HG03354 (cell line): ENCODE data around the gene PLK5.
"Not testable (repeated sequence)": the region's sequence is repeated elsewhere in the genome, so short reads cannot be mapped to it uniquely, and the experiment has no call there.

Experiments used
- ATAC-seq: cut with Tn5 transposase; IDR thresholded peaks from one replicate; pipeline ENCODE4 v1.9.1; 2021; ENCODE audit warnings: mild to moderate bottlenecking; ENCODE audit not compliant: unreplicated experiment, poor library complexity, severe bottlenecking

Gene PLK5

DNA sequence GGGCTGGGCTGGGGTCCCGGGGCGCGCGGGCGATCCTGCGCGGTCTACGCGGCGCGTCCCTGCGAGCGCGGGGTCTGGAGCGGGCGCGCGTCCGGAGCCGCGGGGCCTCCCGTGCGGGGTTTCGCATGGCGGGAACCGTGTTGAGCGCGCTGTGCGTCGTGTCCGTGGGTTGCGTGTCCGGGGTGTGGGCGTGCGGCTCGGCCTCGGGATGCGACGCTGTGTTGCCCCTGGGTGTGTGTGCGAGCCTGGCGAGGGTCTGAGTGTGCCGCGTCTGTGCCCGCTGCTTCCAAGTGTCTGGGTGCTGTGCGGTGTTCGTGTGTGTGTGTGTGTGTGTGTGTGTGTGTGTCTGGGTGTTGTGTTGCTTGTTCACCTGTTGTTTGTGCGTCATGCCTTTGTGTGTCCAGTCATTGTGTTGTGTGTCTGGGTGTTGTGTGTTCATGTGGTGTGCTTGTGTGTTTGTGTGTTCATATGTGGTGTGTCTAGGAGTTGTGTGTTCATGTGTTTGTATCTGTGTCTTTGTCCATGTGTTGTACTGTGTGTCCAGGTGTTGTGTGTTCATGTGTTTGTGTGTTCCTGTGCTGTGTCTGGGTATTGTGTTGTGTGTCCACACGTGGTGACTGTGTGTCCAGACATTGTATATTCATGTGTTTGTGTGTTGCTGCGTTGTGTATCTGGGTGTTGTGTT is 552 bp downstream of the PLK5 start:
- ATAC-seq: no peak

DNA sequence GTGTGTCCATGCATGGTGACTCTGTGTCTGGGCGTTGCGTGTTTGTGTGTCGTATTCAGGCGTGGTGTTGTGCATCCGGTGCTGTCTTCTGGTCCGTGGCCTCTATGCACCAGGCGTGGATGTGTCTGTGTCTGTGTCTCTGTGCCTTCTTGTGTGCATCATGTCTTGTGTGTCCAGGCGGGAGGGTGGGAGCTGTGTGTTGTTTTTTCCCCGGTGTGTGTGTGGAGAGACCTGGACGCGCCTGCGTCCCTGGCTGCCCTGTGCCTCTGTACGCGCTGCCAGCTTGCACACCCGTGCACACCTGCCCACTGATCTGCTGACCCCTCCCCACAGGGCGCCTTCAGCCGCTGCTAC is 1.1 kb downstream of the PLK5 start:
- ATAC-seq: no peak

DNA sequence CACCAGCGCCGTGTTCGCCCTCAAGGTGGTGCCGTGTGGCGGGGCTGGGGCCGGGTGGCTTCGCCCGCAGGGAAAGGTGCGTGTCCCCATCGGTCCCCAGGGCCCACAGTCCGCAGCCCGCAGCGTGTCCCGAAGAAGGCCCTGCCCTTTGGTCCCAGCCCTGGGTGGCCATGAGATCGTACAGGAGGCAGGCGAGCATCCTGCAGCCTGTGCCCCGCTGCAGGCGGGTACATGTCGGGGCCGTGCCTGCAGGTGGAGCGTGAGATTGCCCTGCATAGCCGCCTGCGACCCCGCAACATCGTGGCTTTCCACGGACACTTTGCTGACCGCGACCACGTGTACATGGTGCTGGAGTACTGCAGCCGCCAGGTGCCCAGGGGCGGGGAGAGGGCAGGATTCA is 1.5 kb downstream of the PLK5 start:
- ATAC-seq: no peak

DNA sequence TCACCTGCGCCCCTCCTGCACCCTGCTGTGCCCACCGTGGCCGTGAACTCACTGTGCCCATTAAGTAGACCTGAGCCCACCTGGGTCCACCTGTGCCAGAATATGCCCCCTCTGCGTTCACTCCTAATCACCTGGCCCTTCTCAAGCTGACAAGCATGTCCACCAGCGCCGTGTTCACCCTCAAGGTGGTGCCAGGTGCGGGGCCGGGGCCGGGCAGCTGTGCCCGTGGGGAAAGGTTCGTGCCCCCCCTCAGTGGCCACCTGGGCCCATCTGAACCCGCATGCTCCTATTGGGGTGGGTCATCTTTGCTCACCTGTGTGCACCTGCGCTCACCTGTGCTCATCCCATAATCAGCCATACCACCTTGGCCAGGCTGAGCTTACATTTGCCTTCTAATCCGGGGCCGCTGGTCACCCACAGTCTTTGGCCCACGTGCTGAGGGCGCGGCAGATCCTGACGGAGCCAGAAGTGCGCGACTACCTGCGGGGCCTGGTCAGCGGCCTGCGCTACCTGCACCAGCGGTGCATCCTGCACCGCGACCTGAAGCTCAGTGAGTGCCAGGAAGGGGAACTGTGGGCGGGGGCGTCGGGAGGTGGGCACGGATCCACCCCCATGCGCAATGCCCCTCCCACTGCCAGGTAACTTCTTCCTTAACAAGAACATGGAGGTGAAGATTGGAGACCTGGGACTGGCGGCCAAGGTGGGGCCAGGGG is 2.3 kb downstream of the PLK5 start:
- ATAC-seq: no peak

DNA sequence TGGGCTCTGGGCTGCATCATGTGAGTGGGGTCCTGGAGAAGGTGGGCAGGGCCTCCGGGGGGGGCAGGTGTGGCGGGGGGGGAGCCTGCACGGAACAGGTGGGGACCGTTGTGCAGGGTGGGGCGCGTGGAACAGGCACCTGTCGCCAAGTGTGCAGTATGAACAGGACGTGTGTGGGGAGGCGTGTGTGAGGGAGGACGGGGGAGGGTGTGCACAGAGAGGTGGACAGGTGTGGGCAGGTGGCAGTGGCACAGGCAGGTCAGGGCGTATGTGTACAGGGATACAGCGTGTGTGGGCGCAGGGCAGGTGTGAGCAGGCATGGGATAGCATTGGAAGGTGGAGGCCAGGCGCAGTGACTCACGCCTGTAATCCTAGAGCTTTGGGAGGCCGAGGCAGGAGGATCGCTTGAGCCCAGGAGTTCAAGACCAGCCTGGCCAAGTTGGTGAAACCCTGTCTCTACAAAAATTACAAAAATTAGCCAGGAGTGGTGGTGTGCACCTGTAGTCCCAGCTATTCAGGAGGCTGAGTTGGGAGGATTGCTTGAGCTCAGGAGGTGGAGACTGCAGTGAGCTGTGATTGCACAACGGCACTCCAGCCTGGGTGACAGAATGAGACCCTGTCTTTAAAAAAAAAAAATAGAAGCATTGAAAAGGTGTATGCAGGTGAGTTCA is 3.2 kb downstream of the PLK5 start:
- ATAC-seq: no peak

DNA sequence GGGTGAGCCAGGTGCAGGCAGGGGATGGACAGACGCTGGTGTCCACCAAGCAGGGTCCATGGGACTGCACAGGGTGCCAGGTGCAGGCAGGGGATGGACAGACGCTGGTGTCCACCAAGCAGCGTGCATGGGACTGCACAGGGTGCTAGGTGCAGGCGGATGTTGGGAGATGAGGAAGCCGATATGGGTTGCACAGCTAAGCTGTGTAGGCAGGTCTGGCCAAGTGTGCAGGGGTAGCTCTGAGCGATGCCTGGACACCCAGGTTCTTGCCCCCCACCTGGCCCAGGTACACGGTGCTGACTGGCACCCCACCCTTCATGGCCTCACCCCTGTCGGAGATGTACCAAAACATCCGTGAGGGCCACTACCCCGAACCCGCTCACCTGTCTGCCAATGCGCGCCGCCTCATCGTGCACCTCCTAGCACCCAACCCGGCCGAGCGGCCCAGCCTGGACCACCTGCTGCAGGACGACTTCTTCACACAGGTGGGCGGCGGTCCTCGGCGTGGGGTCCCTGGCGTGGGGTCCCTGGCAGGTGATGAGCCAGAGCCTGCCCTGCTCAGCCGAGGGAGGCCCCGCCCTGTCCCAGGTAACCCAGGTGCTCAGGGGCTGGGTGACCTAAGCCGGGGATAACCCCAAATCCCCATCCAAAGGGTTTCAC is 3.9 kb downstream of the PLK5 start:
- ATAC-seq: no peak

DNA sequence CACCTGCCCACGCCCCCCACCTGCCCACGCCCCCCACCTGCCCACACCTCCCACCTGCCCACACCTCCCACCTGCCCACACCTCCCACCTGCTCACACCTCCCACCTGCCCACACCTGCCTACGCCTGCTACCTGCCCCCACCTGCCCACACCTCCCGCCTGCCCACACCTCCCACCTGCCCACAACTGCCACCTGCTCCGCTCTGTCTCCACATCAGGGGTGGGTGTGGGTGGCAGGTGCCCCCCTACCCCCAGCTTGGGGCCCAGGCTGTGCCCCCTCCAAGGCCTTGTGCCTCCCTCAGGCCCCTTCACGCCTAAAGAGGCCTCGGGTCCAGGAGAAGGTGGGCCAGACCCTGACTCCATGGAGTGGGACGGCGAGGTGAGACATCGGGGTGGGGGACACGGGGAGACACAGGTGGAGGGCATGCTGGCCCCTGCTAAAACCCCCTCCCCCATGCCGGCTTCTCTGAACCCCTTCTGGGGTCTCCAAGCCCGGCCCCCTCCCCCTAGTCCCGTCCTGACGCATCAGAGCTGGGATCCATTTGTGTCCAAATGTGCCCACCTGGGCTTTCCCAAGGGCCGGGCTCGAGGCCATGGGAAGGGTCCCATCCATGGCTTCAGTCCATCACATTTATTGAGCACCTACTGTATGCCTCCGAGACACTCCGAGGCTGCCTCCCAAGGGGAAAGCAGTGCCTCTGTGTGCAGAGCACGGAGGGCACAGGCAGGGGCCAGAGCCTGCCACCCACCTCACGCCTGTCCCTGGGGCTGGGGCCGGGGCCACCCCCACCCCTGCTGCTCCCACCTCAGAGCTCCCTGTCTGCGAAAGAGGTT is 4.9 kb downstream of the PLK5 start:
- no peak for ATAC-seq

DNA sequence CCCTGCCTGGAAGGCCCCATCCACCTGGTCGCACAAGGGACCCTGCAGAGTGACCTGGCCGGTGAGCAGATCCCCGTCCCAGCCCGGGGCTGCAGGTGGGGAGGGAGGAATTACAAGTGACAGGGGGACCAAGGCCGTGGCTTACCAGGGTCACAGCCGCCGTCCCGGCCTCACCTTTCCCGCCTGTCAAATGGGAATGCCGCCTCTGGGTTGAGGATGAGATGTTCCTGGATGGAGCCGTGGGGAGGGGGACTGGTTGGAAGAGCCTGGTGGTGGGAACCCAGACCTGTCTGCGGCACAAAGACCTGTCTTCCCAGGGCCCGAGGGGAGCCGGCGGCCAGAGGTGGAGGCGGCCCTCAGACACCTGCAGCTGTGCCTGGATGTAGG is 5.5 kb downstream of the PLK5 start:
- ATAC-seq: no peak

DNA sequence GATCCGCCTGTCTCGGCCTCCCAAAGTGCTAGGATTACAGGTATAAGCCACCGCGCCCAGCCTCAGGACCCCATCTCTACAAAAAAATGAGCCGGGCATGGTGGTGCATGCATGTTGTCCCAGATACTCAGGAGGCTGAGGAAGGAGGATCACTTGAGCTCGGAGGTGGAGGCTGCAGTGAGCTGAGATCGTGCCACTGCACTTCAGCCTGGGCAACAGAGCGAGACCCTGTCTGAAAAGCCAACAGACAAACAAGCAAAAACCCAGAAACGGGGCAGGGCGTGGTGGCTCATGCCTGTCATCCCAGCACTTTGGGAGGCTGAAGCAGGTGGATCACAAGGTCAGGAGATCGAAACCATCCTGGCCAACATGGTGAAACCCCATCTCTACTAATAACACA is 7.0 kb downstream of the PLK5 start:
- ATAC-seq: not testable (repeated sequence)

DNA sequence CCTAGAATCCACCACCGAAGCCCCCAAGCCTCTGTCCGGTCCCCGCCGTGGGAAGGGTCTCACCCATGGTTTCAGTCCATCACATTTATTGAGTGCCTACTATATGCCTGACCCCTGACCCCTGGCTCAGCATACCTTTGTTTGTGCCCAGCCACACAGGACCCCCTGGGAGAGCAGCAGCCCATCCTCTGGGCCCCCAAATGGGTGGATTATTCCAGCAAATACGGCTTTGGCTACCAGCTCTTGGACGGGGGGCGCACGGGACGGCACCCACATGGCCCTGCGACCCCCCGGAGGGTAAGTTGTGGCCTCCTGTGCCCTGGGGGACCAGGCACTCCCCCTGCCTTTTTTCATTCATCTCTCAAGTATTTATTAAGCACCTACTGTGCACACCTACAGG is 7.7 kb downstream of the PLK5 start:
- no peak for ATAC-seq

DNA sequence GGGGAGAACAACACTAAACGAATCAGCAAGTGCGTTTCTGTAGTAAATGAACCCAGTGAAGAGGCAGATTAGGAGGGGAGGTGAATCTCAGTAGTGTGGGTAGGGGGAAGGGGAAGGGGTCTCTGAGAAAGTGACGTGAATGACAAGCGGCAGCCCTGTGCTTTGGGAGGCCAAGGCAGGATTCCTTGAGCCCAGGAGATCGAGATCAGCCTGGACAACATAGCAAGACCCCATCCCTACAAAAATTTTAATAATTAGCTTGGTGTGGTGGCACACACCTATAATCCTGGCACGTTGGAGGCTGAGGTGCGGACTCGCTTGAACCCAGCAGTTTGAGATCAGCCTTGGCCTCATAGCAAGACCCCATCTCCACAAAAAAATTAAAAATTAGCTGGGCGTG is 8.1 kb downstream of the PLK5 start:
- no peak for ATAC-seq

DNA sequence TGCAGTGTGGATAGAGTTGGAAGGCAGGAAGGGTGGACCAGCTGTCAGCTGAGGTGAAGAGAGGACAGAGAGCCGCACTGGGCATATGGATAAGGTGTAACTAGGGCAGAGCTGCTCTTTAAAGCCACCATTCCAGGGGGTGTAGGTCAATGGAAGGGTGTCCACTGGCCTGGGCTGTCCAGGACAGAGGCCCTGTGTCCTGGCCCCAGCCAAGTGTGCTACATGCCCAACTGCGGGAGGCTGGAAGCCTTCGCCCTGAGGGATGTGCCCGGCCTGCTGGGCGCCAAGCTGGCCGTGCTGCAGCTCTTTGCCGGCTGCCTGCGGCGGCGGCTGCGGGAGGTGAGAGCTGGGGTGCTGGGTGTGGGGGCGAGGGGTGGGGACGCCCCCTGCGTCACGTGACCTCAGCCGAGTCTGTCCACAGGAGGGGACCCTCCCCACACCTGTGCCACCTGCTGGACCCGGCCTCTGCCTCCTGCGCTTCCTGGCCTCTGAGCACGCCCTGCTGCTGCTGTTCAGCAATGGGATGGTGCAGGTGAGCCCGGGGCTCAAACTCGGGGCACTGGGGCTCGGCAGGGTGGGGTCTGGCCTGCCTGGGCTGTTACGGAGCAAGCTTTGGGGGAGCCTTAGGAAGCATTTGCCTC is 9.8 kb downstream of the PLK5 start:
- no peak for ATAC-seq

DNA sequence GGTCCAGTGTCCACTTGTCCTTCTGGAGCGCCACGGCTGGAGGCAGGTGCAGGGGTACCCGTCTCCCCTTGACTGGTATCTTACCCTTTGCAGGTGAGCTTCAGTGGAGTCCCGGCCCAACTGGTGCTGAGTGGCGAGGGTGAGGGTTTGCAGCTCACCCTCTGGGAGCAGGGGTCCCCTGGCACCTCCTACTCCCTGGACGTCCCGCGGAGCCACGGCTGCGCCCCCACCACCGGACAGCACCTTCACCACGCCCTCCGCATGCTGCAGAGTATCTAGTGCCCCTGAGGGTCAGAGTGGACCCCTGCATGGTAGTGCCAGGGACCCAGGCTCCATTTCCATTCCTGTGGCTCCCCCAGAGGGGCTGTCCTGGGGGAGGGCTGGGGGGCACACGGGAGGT is 11.1 kb downstream of the PLK5 start:
- no peak for ATAC-seq

DNA sequence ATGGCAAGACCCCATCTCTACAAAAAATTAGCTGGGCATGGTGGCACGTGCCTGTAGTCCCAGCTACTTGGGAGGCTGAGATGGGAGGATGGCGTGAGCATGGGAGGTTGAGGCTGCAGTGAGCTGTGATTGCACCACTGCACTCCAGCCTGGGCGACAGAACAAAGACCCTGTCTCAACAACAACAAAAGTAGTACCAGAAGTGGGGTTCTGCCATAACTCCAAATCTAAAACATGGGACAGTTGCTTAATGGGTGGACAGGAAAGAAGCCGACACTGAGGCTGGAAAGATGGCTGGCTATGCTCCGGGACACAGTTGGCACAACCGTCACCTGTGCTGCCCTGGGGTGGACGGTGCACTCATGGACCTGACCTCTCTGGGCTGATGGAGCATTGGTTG is 11.8 kb downstream of the PLK5 start:
- not testable (repeated sequence) for ATAC-seq

DNA sequence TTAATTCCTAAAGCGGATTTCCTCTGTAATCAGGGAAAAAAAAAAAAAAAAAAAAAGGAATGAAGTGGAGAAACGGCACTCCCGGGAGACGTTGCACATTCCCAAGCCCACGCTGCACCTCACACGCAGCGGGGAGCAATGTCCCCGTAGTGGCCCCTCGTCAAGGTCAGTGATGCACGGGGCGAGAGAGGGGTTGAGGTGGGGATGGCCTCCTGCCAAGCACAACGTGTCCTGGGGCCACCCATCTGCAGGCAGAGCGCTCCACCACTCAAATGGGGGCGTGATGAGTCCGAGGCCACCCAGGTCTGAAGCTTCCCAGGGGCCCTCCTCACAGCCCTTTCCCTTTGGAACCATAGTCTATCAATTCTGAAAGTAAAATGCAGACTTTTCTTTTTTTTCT is 15.1 kb downstream of the PLK5 start:
- ATAC-seq: no peak

DNA sequence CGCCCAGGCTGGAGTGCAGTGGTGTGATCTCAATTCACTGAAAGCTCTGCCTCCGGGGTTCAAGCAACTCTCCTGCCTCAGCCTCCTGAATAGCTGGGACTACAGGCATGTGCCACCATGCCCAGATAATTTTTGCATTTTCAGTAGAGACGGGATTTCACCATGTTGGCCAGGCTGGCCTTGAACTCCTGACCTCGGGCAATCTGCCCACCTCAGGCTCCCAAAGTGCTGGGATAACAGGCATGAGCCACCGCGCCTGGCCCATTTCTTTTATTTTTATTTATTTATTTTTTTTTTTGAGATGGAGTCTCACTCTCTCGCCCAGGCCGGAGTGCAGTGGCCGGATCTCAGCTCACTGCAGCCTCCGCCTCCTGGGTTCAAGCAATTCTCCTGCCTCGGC is 15.9 kb downstream of the PLK5 start:
- ATAC-seq: not testable (repeated sequence)

DNA sequence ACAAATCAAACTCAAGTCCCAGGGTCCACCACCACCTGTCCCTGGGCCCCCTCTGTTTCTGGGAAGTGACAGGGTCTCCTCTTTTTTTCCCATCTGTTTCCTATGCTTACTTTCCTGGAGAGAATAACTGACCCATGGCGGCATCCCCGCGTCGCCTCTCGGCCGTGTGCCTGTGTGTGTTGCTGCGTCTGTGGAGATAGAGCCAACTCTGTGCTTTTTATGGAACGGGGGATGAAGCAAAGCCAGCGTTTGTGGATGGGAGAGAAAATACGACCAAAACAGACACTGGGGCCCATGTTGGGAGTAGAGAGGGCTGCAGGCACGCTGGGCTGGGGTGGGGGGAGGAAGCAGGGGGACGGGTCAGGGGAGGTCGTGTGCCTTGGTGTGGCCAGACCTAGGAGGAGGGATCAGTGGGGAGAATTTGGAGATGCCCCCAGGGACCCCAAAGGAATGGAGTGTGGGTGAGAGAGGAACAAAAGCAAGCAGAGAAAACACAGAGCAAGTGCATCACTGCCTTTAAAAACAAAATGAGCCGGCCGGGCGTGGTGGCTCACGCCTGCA is 16.6 kb downstream of the PLK5 start:
- ATAC-seq: no peak

DNA sequence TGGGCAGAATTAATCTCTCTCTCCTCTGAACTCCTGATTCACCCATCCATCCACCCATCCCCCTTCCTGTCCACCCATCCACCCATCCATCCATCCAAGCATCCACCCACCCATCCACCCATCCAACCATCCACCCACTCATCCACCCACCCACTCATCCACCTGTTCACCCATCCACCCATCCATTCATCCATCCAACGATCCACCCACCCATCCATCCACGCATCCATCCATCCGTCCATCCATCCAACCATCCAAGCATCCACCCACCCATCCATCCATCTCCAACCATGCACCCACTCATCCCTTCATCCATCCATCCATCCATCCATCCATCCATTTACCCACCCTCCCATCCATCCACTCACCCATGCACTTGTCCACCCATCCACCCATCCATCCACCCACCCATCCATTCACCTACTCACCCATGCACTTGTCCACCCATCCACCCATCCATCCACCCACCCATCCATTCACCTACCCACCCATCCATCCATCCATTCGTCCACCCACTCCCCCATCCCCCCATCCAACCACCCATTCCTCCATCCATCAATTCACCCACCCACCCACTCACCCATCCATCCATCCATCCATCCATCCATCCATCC is 25.6 kb downstream of the PLK5 start:
- ATAC-seq: no peak
